PC-3 (cell line): ENCODE measurements around the gene PFKL. TPM values are rescaled to one million over a fixed set of nuclear protein-coding genes. Genes with fewer than 3 reads are reported as not detected.

Experiments
- ATAC-seq: fragments of 200-7000 bp; cut with Tn5 transposase; 2 replicates; pipeline ENCODE4 v1.9.1; 2020; ENCODE audit warnings: mild to moderate bottlenecking, moderate library complexity
- BruUV-seq: library from RNA; stranded (reverse); fragments of 400-500 nt; replicated peaks from 2 replicates; lab custom pipeline; 2021; lab: Mats Ljungman, UMichigan
- CTCF ChIA-PET: fragments of 300-600 bp; sonication (Branson Sonifier 250); formaldehyde crosslinking; loops from one replicate; lab custom pipeline; 2022; ENCODE audit warnings: antibody characterized with exemption; lab: Charles Lee
- POLR2A ChIA-PET: fragments of 300-600 bp; sonication (Branson Sonifier 250); formaldehyde crosslinking; loops from one replicate; lab custom pipeline; 2022; ENCODE audit warnings: antibody characterized with exemption; ENCODE audit not compliant: unreplicated experiment; lab: Charles Lee
- DNase-seq: peaks from one replicate; pipeline ENCODE4 v3.0.0-alpha.2; 2015
- H2AFZ ChIP-seq: fragments of 300-600 bp; sonication (generic); 2 replicates; pipeline ENCODE4 v1.6.0; 2016; ENCODE audit warnings: antibody characterized with exemption, low read length
- H3F3A ChIP-seq: fragments of 300-600 bp; sonication (generic); one replicate; pipeline ENCODE4 v1.6.0; 2017; ENCODE audit warnings: antibody characterized with exemption, low read length, control low read depth, mild to moderate bottlenecking; ENCODE audit not compliant: unreplicated experiment
- H3K27ac ChIP-seq: fragments of 300-600 bp; sonication (generic); 2 replicates; pipeline ENCODE4 v1.5.1; 2016; ENCODE audit warnings: mild to moderate bottlenecking, low read length
- H3K27me3 ChIP-seq: fragments of 300-600 bp; sonication (generic); 2 replicates; pipeline ENCODE4 v1.6.1; 2016; ENCODE audit warnings: low read length, mixed read lengths
- H3K36me3 ChIP-seq: fragments of 300-600 bp; sonication (generic); 2 replicates; pipeline ENCODE4 v1.6.1; 2016; ENCODE audit warnings: low read depth, mixed run types, low read length, mixed read lengths
- H3K4me1 ChIP-seq: fragments of 300-600 bp; sonication (generic); 2 replicates; pipeline ENCODE4 v1.5.1; 2016; ENCODE audit warnings: low read length; ENCODE audit not compliant: insufficient read depth
- H3K4me2 ChIP-seq: fragments of 300-600 bp; sonication (generic); 2 replicates; pipeline ENCODE4 v1.6.0; 2016; ENCODE audit warnings: low read length
- H3K4me3 ChIP-seq: fragments of 300-600 bp; sonication (generic); 2 replicates; pipeline ENCODE4 v1.5.1; 2016; ENCODE audit warnings: mild to moderate bottlenecking, low read length, mixed read lengths
- H3K79me2 ChIP-seq: fragments of 300-600 bp; sonication (generic); 2 replicates; pipeline ENCODE4 v1.6.1; 2017; ENCODE audit warnings: low read length, mixed read lengths
- H3K9ac ChIP-seq: fragments of 300-600 bp; sonication (generic); 2 replicates; pipeline ENCODE4 v1.6.0; 2016; ENCODE audit warnings: mild to moderate bottlenecking, low read length
- H3K9me2 ChIP-seq: fragments of 300-600 bp; sonication (generic); replicated peaks from 2 replicates; pipeline ENCODE4 v1.6.1; 2016; ENCODE audit warnings: mixed run types, low read length, mixed read lengths
- H3K9me3 ChIP-seq: fragments of 300-600 bp; sonication (generic); 2 replicates; pipeline ENCODE4 v1.6.1; 2016; ENCODE audit warnings: low read length, mixed read lengths
- H4K20me1 ChIP-seq: fragments of 300-600 bp; sonication (generic); 2 replicates; pipeline ENCODE4 v1.6.1; 2016; ENCODE audit warnings: low read length, mixed read lengths
- EZH2 ChIP-seq: fragments of 300-600 bp; sonication (generic); IDR thresholded peaks from one replicate; pipeline ENCODE4 v1.6.1; 2017; ENCODE audit warnings: antibody characterized with exemption, mild to moderate bottlenecking, low read length; ENCODE audit not compliant: unreplicated experiment
- EZH2phosphoT487 ChIP-seq: fragments of 300-600 bp; sonication (generic); IDR thresholded peaks from 2 replicates; pipeline ENCODE4 v1.6.1; 2018; ENCODE audit warnings: mild to moderate bottlenecking, antibody characterized with exemption, low read length, borderline replicate concordance
- intact Hi-C: fragments of 100-400 bp; cut with micrococcal nuclease; formaldehyde crosslinking; loops from 2 replicates; pipeline ENCODE4 v1.9.0; 2023
- total RNA-seq: library from RNA; depleted of rRNA; stranded (reverse); fragments of >200 nt; gene quantifications from 2 replicates; pipeline ENCODE4 v1.2.3, GENCODE V29; 2014
- TF ChIP-seq, protein P1 (sequence below): fragments of 300-600 bp; sonication (generic); conservative IDR thresholded peaks from 2 replicates; pipeline ENCODE4 v1.5.1; 2017; ENCODE audit warnings: antibody characterized with exemption, low read depth, mild to moderate bottlenecking, low read length

The PFKL gene
- total RNA-seq, 1 experiment from 2014 or later = 223 TPM

GRCh38 chr21:44348861-44349260 lies 49.0 kb downstream of the PFKL start:
- Histone ChIP-seq H3K27me3 (peaks cover 37% of the 10 kb centered on the region), H3K9me2 (no peaks in the 10 kb centered on the region), H2AFZ (peak overlapping the region; percentile 73; the same call in 1 of the 2 replicates), H3K4me1 (no peaks in the 10 kb centered on the region; the same call in 1 of the 2 replicates), H3F3A (no peaks in the 10 kb centered on the region), H3K36me3 (no peaks in the 10 kb centered on the region), H3K9me3 (no peaks in the 10 kb centered on the region), H3K4me2 (0 out of 2 replicates have a peak overlapping the region, but pooled peaks have one; percentile 19), H4K20me1 (no peaks in the 10 kb centered on the region), H3K27ac (no peak overlapping the region), H3K9ac (no peak overlapping the region), H3K4me3 (no peak overlapping the region), H3K79me2 (no peaks in the 10 kb centered on the region)
- ATAC-seq = peak; percentile 14
- DNase-seq = no peak
- ChIA-PET CTCF (no interaction called here), POLR2A (no interaction called here)
- no TSS peak for BruUV-seq
- no peak for TF ChIP-seq EZH2
- no peak for TF ChIP-seq EZH2phosphoT487
- TF ChIP-seq, protein P1, sequence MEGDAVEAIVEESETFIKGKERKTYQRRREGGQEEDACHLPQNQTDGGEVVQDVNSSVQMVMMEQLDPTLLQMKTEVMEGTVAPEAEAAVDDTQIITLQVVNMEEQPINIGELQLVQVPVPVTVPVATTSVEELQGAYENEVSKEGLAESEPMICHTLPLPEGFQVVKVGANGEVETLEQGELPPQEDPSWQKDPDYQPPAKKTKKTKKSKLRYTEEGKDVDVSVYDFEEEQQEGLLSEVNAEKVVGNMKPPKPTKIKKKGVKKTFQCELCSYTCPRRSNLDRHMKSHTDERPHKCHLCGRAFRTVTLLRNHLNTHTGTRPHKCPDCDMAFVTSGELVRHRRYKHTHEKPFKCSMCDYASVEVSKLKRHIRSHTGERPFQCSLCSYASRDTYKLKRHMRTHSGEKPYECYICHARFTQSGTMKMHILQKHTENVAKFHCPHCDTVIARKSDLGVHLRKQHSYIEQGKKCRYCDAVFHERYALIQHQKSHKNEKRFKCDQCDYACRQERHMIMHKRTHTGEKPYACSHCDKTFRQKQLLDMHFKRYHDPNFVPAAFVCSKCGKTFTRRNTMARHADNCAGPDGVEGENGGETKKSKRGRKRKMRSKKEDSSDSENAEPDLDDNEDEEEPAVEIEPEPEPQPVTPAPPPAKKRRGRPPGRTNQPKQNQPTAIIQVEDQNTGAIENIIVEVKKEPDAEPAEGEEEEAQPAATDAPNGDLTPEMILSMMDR = no peak
- intact Hi-C loops = no loop called here

- Histone ChIP-seq H3K9ac (no peak overlapping the region), H3K4me1 (no peaks in the 10 kb centered on the region; the same call in 1 of the 2 replicates), H3K79me2 (no peaks in the 10 kb centered on the region), H3F3A (no peaks in the 10 kb centered on the region), H3K9me2 (no peaks in the 10 kb centered on the region), H3K27me3 (peaks cover 37% of the 10 kb centered on the region), H2AFZ (no peak overlapping the region), H3K9me3 (no peaks in the 10 kb centered on the region), H4K20me1 (no peaks in the 10 kb centered on the region), H3K36me3 (no peaks in the 10 kb centered on the region), H3K4me3 (no peak overlapping the region), H3K27ac (no peak overlapping the region), H3K4me2 (no peak overlapping the region)
- POLR2A ChIA-PET = no interaction called here
- TF ChIP-seq, protein P1 = no peak
- TF ChIP-seq EZH2 = no peak
- TF ChIP-seq EZH2phosphoT487 = no peak
- BruUV-seq = no TSS peak
- DNase-seq (no peak), ATAC-seq (no peak)
- CTCF ChIA-PET = no interaction called here
- intact Hi-C loops = no loop called here
Observed at GRCh38 chr21:44349416-44349846, 49.6 kb downstream of the PFKL start.

DNA sequence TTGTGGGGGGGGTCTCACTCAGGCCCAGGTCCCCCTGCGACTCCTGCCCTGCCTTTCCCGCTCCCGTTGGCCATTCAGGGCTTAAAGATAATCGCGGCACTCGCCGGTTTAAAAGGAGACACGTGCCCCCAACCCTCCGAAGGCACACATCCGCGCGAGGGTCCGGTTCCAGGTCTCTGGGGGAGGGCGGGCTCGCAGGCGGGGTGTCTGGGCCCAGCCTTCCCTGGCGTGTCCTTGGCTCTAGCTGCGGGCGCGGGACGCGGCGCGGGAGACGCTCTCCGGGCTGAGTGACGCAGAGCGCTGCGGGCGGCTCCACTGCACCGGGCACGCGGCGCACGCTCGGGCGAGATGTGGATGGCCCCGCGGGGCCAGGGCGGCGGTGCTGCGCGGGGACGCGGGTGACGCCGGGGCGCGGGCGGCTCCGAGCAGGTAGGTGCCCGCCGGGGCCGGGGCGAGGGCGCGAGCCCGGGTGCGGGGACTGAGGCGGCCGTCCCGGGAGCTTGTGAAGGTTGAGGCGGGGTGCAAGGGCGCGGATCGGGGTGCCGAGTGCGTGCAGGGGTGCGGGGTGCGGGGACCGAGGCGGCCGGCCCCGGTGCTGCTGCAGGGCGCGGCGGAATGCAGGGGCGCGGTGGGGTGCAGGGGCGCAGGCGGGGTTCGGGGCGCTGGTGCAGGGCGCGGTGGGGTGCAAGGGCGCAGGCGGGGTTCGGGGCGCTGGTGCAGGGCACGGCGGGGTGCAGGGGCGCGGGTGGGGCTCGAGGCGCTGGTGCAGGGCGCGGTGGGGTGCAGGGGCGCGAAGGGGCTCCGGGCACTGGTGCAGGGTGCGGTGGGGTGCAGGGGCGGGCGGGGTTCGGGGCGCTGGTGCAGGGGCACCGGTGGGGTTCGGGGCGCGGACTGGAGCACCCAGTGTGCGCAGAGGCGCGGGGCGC lies 50.3 kb downstream of the PFKL start:
- Histone ChIP-seq H3K4me3 (no peak overlapping the region), H3F3A (no peaks in the 10 kb centered on the region), H2AFZ (no peak overlapping the region), H3K27me3 (peaks cover 37% of the 10 kb centered on the region), H3K9ac (no peak overlapping the region), H4K20me1 (no peaks in the 10 kb centered on the region), H3K79me2 (no peaks in the 10 kb centered on the region), H3K27ac (no peak overlapping the region), H3K36me3 (no peaks in the 10 kb centered on the region), H3K9me2 (no peaks in the 10 kb centered on the region), H3K4me2 (no peak overlapping the region), H3K4me1 (no peaks in the 10 kb centered on the region; the same call in 1 of the 2 replicates), H3K9me3 (no peaks in the 10 kb centered on the region)
- CTCF ChIA-PET = no interaction called here
- intact Hi-C loops = no loop called here
- TF ChIP-seq EZH2phosphoT487 = no peak
- TF ChIP-seq, protein P1 = no peak
- no peak for TF ChIP-seq EZH2
- no peak for DNase-seq
- no TSS peak for BruUV-seq
- POLR2A ChIA-PET = no interaction called here
- ATAC-seq = no peak
